A549 (cell line): ENCODE data around the gene ATOSA. TPM values are rescaled to one million over a fixed set of nuclear protein-coding genes. Genes with fewer than 3 reads are reported as not detected.

Experiments
- ATAC-seq, 2 experiments: fragments of 200-7000 bp in 1 of 2; fragments of >200 bp in 1 of 2; cut with Nextera tagmentation in 1 of 2; cut with Tn5 transposase in 1 of 2; 3 replicates each; pipeline versions ENCODE4 v1.8.0 to v1.9.1; 2018 to 2020; ENCODE audit warnings: mild to moderate bottlenecking in 1 of 2, moderate library complexity in 1 of 2
- CTCF ChIA-PET: fragments of 300-600 bp; sonication (Branson Sonifier 250); formaldehyde crosslinking; extraction: SDS; loops from one replicate; lab custom pipeline; 2021; ENCODE audit warnings: antibody characterized with exemption, inconsistent platforms; lab: Yijun Ruan, JAX
- POLR2A ChIA-PET: fragments of 350-600 bp; formaldehyde crosslinking; extraction: SDS; loops from one replicate; lab custom pipeline; 2021; ENCODE audit warnings: antibody characterized with exemption, inconsistent platforms; lab: Yijun Ruan, JAX
- DNase-seq, 2 experiments: peaks; one replicate each; pipeline versions ENCODE4 v3.0.0 to v3.0.0-alpha.2; 2011 to 2016; ENCODE audit warnings: low read depth in 1 of 2, low spot score in 1 of 2
- FAIRE-seq: peaks from 2 replicates; lab custom pipeline; 2011; peaks lifted over from hg19 to GRCh38; lab: Jason Lieb, UNC
- H3K27ac ChIP-seq, 2 experiments: fragments of >200 bp; sonication (Bioruptor Twin); formaldehyde crosslinking; 3 replicates each; pipeline ENCODE4 v1.5.1; 2016 to 2017
- H3K4me1 ChIP-seq: fragments of >200 bp; sonication (Bioruptor Twin); formaldehyde crosslinking; 3 replicates; pipeline ENCODE4 v1.6.1; 2016
- H3K4me2 ChIP-seq: fragments of >200 bp; sonication (Bioruptor Twin); formaldehyde crosslinking; 3 replicates; pipeline ENCODE4 v1.6.1; 2016
- H3K4me3 ChIP-seq: fragments of >200 bp; sonication (Bioruptor Twin); formaldehyde crosslinking; 3 replicates; pipeline ENCODE4 v1.5.1; 2016
- H3K9me3 ChIP-seq: fragments of >200 bp; sonication (Bioruptor Twin); formaldehyde crosslinking; 3 replicates; pipeline ENCODE4 v1.6.1; 2016
- CBX2 ChIP-seq: fragments of 200-600 bp; sonication (generic); IDR thresholded peaks from 2 replicates; pipeline ENCODE4 v1.6.1; 2016; ENCODE audit warnings: low read depth, mild to moderate bottlenecking, borderline replicate concordance
- CEBPB ChIP-seq, 2 experiments: fragments of >200 bp in 1 of 2; sonication (Bioruptor Twin) in 1 of 2; formaldehyde crosslinking in 1 of 2; IDR thresholded peaks; 2 replicates each; pipeline ENCODE4 v1.6.1; 2012 to 2016
- CHD2 ChIP-seq: fragments of 150-350 bp; IDR thresholded peaks from 2 replicates; pipeline ENCODE4 v1.6.1; 2014; ENCODE audit warnings: low read length; ENCODE audit not compliant: partially characterized antibody
- CHD4 ChIP-seq: fragments of 200-600 bp; sonication (generic); IDR thresholded peaks from 2 replicates; pipeline ENCODE4 v1.6.1; 2016; ENCODE audit warnings: antibody characterized with exemption, mild to moderate bottlenecking, borderline replicate concordance
- EHMT2 ChIP-seq: fragments of 200-600 bp; sonication (generic); IDR thresholded peaks from 2 replicates; pipeline ENCODE4 v1.6.1; 2016; ENCODE audit warnings: antibody characterized with exemption, low read depth, mild to moderate bottlenecking, moderate library complexity
- FOXS1 ChIP-seq: fragments of 250-450 bp; sonication (Bioruptor Pico); IDR thresholded peaks from 2 replicates; pipeline ENCODE4 v1.5.0; 2020; ENCODE audit warnings: mild to moderate bottlenecking, moderate library complexity
- GATA3 ChIP-seq: IDR thresholded peaks from 2 replicates; pipeline ENCODE4 v1.6.1; 2012; ENCODE audit warnings: borderline replicate concordance
- HOXA7 ChIP-seq: fragments of 250-450 bp; sonication (Bioruptor Pico); IDR thresholded peaks from 2 replicates; pipeline ENCODE4 v1.5.0; 2020; ENCODE audit warnings: mild to moderate bottlenecking, moderate library complexity
- HOXB5 ChIP-seq: fragments of 250-450 bp; sonication (Bioruptor Pico); IDR thresholded peaks from 2 replicates; pipeline ENCODE4 v1.5.0; 2020; ENCODE audit warnings: mild to moderate bottlenecking, moderate library complexity
- JUN ChIP-seq, 2 experiments: fragments of >200 bp; sonication (Bioruptor Twin); formaldehyde crosslinking; IDR thresholded peaks; 2 replicates in 1 of 2; 3 replicates in 1 of 2; pipeline ENCODE4 v1.6.1; 2016 to 2017
- JUNB ChIP-seq: fragments of >200 bp; sonication (Bioruptor Twin); formaldehyde crosslinking; IDR thresholded peaks from 2 replicates; pipeline ENCODE4 v1.6.1; 2016
- MYC ChIP-seq: IDR thresholded peaks from 2 replicates; pipeline ENCODE4 v1.6.1; 2012; ENCODE audit warnings: mild to moderate bottlenecking, inconsistent platforms, low read length, improper control_type of control experiment, borderline replicate concordance
- NR3C1 ChIP-seq: fragments of >200 bp; sonication (Bioruptor Twin); formaldehyde crosslinking; IDR thresholded peaks from 3 replicates; pipeline ENCODE4 v1.6.1; 2017
- POLR2A ChIP-seq: IDR thresholded peaks from 2 replicates; pipeline ENCODE4 v1.6.1; 2012; ENCODE audit warnings: mild to moderate bottlenecking, low read length
- POLR2AphosphoS2 ChIP-seq: conservative IDR thresholded peaks from 2 replicates; pipeline ENCODE4 v1.6.1; 2012; ENCODE audit warnings: low read length, improper control_type of control experiment, inconsistent platforms
- RCOR1 ChIP-seq: fragments of 150-350 bp; IDR thresholded peaks from 2 replicates; pipeline ENCODE4 v1.6.1; 2014; ENCODE audit warnings: antibody characterized with exemption, low read length, low read depth
- SREBF2 ChIP-seq: fragments of 450-650 bp; IDR thresholded peaks from 2 replicates; pipeline ENCODE4 v1.6.1; 2014; ENCODE audit warnings: mild to moderate bottlenecking, moderate library complexity
- TP53 ChIP-seq: fragments of 250-450 bp; sonication (Bioruptor Pico); IDR thresholded peaks from 2 replicates; pipeline ENCODE4 v1.5.0; 2021; ENCODE audit warnings: mild to moderate bottlenecking, moderate library complexity
- ZFP36 ChIP-seq: fragments of 450-650 bp; IDR thresholded peaks from 2 replicates; pipeline ENCODE4 v1.6.1; 2014; ENCODE audit warnings: borderline replicate concordance; ENCODE audit not compliant: partially characterized antibody
- ZNF302 ChIP-seq: fragments of 250-450 bp; sonication (Bioruptor Pico); IDR thresholded peaks from 2 replicates; pipeline ENCODE4 v1.9.0; 2021; ENCODE audit warnings: inconsistent platforms, mild to moderate bottlenecking, moderate library complexity
- WGBS: methylation state at CpG from one replicate; pipeline ENCODE4 v1.1.6; 2017; ENCODE audit errors: missing lambda C conversion rate; 5-methylcytosine and 5-hydroxymethylcytosine counted together
- polyA plus RNA-seq, 4 experiments: library from polyadenylated mRNA; depleted of rRNA in 3 of 4; stranded (reverse); fragments of >200 nt; fragmentation: RNase III in 1 of 4; extraction: RNeasy Plus Mini Kit Qiagen cat#74134 plus additional on column Dnase treatment in 1 of 4; gene quantifications; 2 replicates in 3 of 4; 3 replicates in 1 of 4; pipeline ENCODE4 v1.2.3, GENCODE V29; 2011 to 2017
- TF ChIP-seq, protein P1 (sequence below): fragments of >200 bp; sonication (Bioruptor Twin); formaldehyde crosslinking; IDR thresholded peaks from 2 replicates; pipeline ENCODE4 v1.6.1; 2016
- TF ChIP-seq, protein P2 (sequence below): IDR thresholded peaks from 2 replicates; pipeline ENCODE4 v1.6.1; 2012; ENCODE audit warnings: low read depth, borderline replicate concordance

ATOSA gene
- polyA plus RNA-seq, 2 of the 4 experiments (the other 2 are of a cell fraction) = 10.0 to 22.6 TPM

DNA sequence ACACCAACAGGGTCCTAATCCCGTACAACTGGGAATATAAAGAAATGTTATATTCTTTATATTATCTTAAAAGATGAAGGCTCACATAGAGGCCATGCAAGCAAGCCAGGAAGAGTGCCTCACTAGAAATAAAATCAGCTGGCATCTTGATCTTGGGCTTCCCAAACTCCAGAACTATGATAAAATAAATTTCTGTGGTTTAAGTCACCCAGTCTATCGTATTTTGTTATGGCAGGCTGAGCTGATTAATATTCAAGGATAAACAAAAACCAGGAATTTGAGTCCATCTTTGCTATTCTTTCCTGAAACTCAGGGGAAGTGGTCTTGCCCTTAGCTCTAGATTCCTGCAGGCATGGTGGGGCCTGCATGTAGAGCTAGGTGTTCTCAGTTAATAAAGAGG is 42.7 kb downstream of the ATOSA start:
- no peak for ATAC-seq
- no peak for FAIRE-seq
- H3K27ac ChIP-seq = no peak overlapping the region
- no peak for DNase-seq
- H3K4me3 ChIP-seq = no peak overlapping the region
- H3K4me2 ChIP-seq = no peak overlapping the region
- no peak for TF ChIP-seq CBX2
- no peak for TF ChIP-seq CEBPB (IDR thresholded peaks at IDR 0.05)
- TF ChIP-seq, protein P1, sequence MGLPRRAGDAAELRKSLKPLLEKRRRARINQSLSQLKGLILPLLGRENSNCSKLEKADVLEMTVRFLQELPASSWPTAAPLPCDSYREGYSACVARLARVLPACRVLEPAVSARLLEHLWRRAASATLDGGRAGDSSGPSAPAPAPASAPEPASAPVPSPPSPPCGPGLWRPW = no peak
- TF ChIP-seq, protein P2, sequence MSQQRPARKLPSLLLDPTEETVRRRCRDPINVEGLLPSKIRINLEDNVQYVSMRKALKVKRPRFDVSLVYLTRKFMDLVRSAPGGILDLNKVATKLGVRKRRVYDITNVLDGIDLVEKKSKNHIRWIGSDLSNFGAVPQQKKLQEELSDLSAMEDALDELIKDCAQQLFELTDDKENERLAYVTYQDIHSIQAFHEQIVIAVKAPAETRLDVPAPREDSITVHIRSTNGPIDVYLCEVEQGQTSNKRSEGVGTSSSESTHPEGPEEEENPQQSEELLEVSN = no peak
- no peak for TF ChIP-seq TP53 (CRISPR knock-in tag)
- no peak for TF ChIP-seq HOXA7
- no peak for TF ChIP-seq HOXB5 (CRISPR knock-in tag)
- no peak for TF ChIP-seq EHMT2
- no peak for TF ChIP-seq CHD2
- H3K9me3 ChIP-seq = no peaks in the 10 kb centered on the region
- H3K4me1 ChIP-seq = no peaks in the 10 kb centered on the region
- 72% methylated on average over 2 of the region's 2 CpGs for WGBS
- POLR2A ChIA-PET = no interaction called here
- CTCF ChIA-PET = interaction anchor here (0.7 to 1.9 kb wide), 2 partner anchors 15 to 36 kb away, joined by 3 to 7 read pairs; no protein-coding TSS in a partner anchor

DNA sequence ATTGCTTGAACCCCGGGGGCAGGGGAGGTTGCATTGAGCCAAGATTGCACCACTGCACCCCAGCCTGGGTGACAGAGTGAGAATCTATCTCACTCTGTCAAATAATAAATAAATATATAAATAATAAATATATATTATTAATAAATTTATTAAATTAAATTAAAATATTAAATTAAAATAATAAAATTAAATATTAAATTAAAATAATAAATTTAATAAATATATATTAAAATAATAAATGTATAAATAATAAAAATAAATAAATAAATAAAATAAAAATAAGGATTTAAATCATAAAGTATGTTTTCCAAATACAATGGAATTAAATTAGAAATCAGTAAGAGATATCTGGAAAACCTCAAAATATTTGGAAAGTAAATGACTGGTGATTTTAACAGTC is 43.3 kb downstream of the ATOSA start:
- Histone ChIP-seq H3K4me2 (no peak overlapping the region), H3K27ac (no peak overlapping the region), H3K4me3 (no peak overlapping the region), H3K9me3 (no peaks in the 10 kb centered on the region), H3K4me1 (no peaks in the 10 kb centered on the region)
- DNase-seq (no peak), ATAC-seq (no peak), FAIRE-seq (no peak)
- TF ChIP-seq JUNB = no peak
- TF ChIP-seq SREBF2 = no peak
- no peak for TF ChIP-seq JUN (IDR thresholded peaks at IDR 0.05)
- no peak for TF ChIP-seq FOXS1 (CRISPR knock-in tag)
- no peak for TF ChIP-seq GATA3
- no peak for TF ChIP-seq CBX2
- no peak for TF ChIP-seq HOXB5 (CRISPR knock-in tag)
- no peak for TF ChIP-seq RCOR1
- TF ChIP-seq NR3C1 = no peak
- no peak for TF ChIP-seq CHD4
- no peak for TF ChIP-seq POLR2A
- TF ChIP-seq POLR2AphosphoS2 = no peak
- TF ChIP-seq MYC = no peak
- TF ChIP-seq ZFP36 = no peak
- no peak for TF ChIP-seq ZNF302 (CRISPR knock-in tag)
- 70% methylated on average over 1 of the region's 1 CpG for WGBS
- CTCF ChIA-PET = interaction anchor here (1.0 kb wide), 1 partner anchor 12 kb away, joined by 4 read pairs; no protein-coding TSS in a partner anchor
- POLR2A ChIA-PET = no interaction called here

Other genes with a start within 250 kb of the ATOSA start
- 46.7 and 49.8 TPM in 2 replicates for gene MYO5A, start 150.5 kb downstream of the ATOSA start, polyA plus RNA-seq (2011; rRNA removed)
- gene MYO5A, start 150.5 kb downstream of the ATOSA start, polyA plus RNA-seq (2017; fragmentation: RNase III; extraction: RNeasy Plus Mini Kit Qiagen cat#74134 plus additional on column Dnase treatment) = 14.9 to 16.9 TPM (median 15.1 TPM) in 3 replicates
- 142 and 192 TPM in 2 replicates for gene ARPP19, start 110.4 kb downstream of the ATOSA start, polyA plus RNA-seq (2011; rRNA removed)
- gene ARPP19, start 110.4 kb downstream of the ATOSA start, polyA plus RNA-seq (2017; fragmentation: RNase III; extraction: RNeasy Plus Mini Kit Qiagen cat#74134 plus additional on column Dnase treatment) = 97.0 to 102 TPM (median 102 TPM) in 3 replicates
- 0.05 and 0.25 TPM in 2 replicates for gene ONECUT1, start 110.9 kb upstream of the ATOSA start, polyA plus RNA-seq (2011; rRNA removed)
- 0.36 to 0.42 TPM (median 0.37 TPM) in 3 replicates for gene ONECUT1, start 110.9 kb upstream of the ATOSA start, polyA plus RNA-seq (2017; fragmentation: RNase III; extraction: RNeasy Plus Mini Kit Qiagen cat#74134 plus additional on column Dnase treatment)